HepG2 (cell line): Measurements from ENCODE around the gene NOTUM. TPM values are rescaled to one million over a fixed set of nuclear protein-coding genes. Genes with fewer than 3 reads are reported as not detected.

ENCODE experiments used
- BCLAF1 ChIP-seq: fragments of 450-650 bp; IDR thresholded peaks from 2 replicates; pipeline ENCODE4 v1.6.1; 2017; ENCODE audit warnings: mild to moderate bottlenecking
- DZIP1 ChIP-seq: sonication (generic); formaldehyde crosslinking; IDR thresholded peaks from 2 replicates; pipeline ENCODE4 v1.5.0; 2020; ENCODE audit warnings: mild to moderate bottlenecking, missing genetic modification reagents
- EED ChIP-seq: sonication (generic); formaldehyde crosslinking; IDR thresholded peaks from 2 replicates; pipeline ENCODE4 v1.5.0; 2020; ENCODE audit warnings: mild to moderate bottlenecking, missing genetic modification reagents
- JUND ChIP-seq: sonication (generic); formaldehyde crosslinking; IDR thresholded peaks from 2 replicates; pipeline ENCODE4 v1.8.0; 2022; ENCODE audit warnings: mild to moderate bottlenecking, missing genetic modification reagents
- POLR2G ChIP-seq: fragments of 200-400 bp; formaldehyde crosslinking; IDR thresholded peaks from 2 replicates; pipeline ENCODE4 v1.6.1; 2018; ENCODE audit warnings: mild to moderate bottlenecking, low read depth, low read length, moderate library complexity
- SP140L ChIP-seq: sonication (generic); formaldehyde crosslinking; IDR thresholded peaks from 2 replicates; pipeline ENCODE4 v1.4.0; 2020; ENCODE audit warnings: missing genetic modification reagents, borderline replicate concordance
- SRY ChIP-seq: sonication (generic); formaldehyde crosslinking; IDR thresholded peaks from 2 replicates; pipeline ENCODE4 v1.8.0; 2022; ENCODE audit warnings: mild to moderate bottlenecking, missing genetic modification reagents
- THRA ChIP-seq: sonication (generic); formaldehyde crosslinking; IDR thresholded peaks from 2 replicates; pipeline ENCODE4 v1.4.0; 2020; ENCODE audit warnings: missing genetic modification reagents, borderline replicate concordance
- ZNF138 ChIP-seq: sonication (generic); formaldehyde crosslinking; IDR thresholded peaks from 2 replicates; pipeline ENCODE4 v1.5.0; 2020; ENCODE audit warnings: mild to moderate bottlenecking, low read depth, missing genetic modification reagents
- ZNF251 ChIP-seq: sonication (generic); formaldehyde crosslinking; IDR thresholded peaks from 2 replicates; pipeline ENCODE4 v1.9.0; 2021; ENCODE audit warnings: mild to moderate bottlenecking, missing genetic modification reagents
- ZNF556 ChIP-seq: sonication (generic); formaldehyde crosslinking; IDR thresholded peaks from 2 replicates; pipeline ENCODE4 v1.4.0; 2020; ENCODE audit warnings: mild to moderate bottlenecking, missing genetic modification reagents, borderline replicate concordance
- ZSCAN21 ChIP-seq: sonication (generic); formaldehyde crosslinking; IDR thresholded peaks from 2 replicates; pipeline ENCODE4 v1.8.0; 2022; ENCODE audit warnings: mild to moderate bottlenecking, missing genetic modification reagents, moderate library complexity, borderline replicate concordance
- polyA plus RNA-seq, 8 experiments: library from polyadenylated mRNA; depleted of rRNA in 3 of 8; stranded (reverse) in 7 of 8; unstranded in 1 of 8; fragments of >200 nt; fragmentation: Illumina TruSeq in 4 of 8; extraction: Trizol in 4 of 8; gene quantifications; 2 replicates each; pipeline versions ENCODE4 v1.2.1 to v1.2.3, GENCODE V29; 2011 to 2016; ENCODE audit warnings: low read depth in 4 of 8, missing spikeins in 1 of 8, mixed read lengths in 1 of 8; ENCODE audit not compliant: insufficient read depth in 1 of 8
- total RNA-seq, 5 experiments: library from RNA; depleted of rRNA; stranded (reverse); fragments of >200 nt; fragmentation: Illumina TruSeq; extraction: Trizol; gene quantifications; 2 replicates each; pipeline ENCODE4 v1.2.3, GENCODE V29; 2016; ENCODE audit warnings: low read depth in 1 of 5
- TF ChIP-seq, protein P1 (sequence below): sonication (generic); formaldehyde crosslinking; IDR thresholded peaks from 2 replicates; pipeline ENCODE4 v1.8.1; 2022; ENCODE audit warnings: low read depth, mild to moderate bottlenecking, missing genetic modification reagents
- TF ChIP-seq, protein P2 (sequence below): sonication (generic); formaldehyde crosslinking; IDR thresholded peaks from 2 replicates; pipeline ENCODE4 v1.5.0; 2020; ENCODE audit warnings: missing genetic modification reagents
- TF ChIP-seq, protein P3 (sequence below): IDR thresholded peaks from 2 replicates; pipeline ENCODE4 v1.6.1; 2012; ENCODE audit warnings: low read depth, low read length, improper control_type of control experiment

Gene NOTUM
- total and polyA plus RNA-seq, 2 of the 13 experiments (the other 11 are each of a cell fraction or from before 2014, with no cell fraction given), result 150 to 160 TPM

DNA sequence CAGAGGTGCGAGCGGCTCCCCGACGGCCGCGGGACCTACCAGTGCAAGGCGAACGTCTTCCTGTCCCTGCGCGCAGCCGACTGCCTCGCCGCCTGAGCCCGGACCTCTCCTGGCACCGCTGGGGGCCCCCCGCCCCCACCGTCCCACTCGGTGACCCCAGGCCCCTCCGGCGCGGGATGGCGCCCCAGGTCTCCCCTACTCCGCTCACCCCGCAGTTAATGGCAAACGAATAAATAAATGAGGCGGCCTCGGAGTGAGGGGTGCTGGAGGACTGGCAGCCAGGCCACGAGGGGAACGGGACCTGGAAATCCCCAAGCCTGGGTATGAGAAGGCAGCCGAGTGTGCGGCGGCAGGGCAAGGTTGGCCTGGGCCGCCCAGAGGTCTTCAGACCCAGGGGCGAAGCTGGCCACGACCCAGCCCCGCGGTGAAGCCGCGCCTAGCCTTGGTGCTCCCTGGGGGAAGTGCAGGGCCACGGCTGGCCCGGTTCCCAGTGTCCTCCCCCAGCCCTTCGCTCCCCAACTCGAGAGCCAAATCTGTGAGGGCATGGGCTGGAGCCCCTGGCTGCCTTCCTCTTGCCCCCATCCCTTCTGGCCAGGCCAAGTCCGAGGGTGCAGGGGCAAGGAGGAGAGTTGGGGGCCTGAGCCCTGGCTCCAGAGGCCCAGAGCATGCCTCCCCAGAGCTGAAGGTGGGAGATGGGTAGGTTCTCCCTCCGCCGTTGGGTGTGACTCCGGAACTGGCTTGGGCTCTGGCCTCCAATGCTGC is 58.2 kb downstream of the NOTUM start (continued):
- TF ChIP-seq, protein P1, sequence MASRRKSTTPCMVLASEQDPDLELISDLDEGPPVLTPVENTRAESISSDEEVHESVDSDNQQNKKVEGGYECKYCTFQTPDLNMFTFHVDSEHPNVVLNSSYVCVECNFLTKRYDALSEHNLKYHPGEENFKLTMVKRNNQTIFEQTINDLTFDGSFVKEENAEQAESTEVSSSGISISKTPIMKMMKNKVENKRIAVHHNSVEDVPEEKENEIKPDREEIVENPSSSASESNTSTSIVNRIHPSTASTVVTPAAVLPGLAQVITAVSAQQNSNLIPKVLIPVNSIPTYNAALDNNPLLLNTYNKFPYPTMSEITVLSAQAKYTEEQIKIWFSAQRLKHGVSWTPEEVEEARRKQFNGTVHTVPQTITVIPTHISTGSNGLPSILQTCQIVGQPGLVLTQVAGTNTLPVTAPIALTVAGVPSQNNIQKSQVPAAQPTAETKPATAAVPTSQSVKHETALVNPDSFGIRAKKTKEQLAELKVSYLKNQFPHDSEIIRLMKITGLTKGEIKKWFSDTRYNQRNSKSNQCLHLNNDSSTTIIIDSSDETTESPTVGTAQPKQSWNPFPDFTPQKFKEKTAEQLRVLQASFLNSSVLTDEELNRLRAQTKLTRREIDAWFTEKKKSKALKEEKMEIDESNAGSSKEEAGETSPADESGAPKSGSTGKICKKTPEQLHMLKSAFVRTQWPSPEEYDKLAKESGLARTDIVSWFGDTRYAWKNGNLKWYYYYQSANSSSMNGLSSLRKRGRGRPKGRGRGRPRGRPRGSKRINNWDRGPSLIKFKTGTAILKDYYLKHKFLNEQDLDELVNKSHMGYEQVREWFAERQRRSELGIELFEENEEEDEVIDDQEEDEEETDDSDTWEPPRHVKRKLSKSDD (CRISPR knock-in tag), result no peak
- TF ChIP-seq POLR2G (peak; percentile 73), EED (CRISPR knock-in tag) (peak; percentile 70; the same call in 1 of the 2 replicates), SRY (no peak), JUND (CRISPR knock-in tag) (no peak), THRA (no peak), ZSCAN21 (CRISPR knock-in tag) (0 out of 2 replicates have a peak, but pooled peaks have one; percentile 42), ZNF556 (CRISPR knock-in tag) (peak; percentile 36; the same call in 1 of the 2 replicates), ZNF138 (CRISPR knock-in tag) (no peak), ZNF251 (CRISPR knock-in tag) (no peak), BCLAF1 (no peak), SP140L (CRISPR knock-in tag) (no peak), DZIP1 (CRISPR knock-in tag) (no peak)
- TF ChIP-seq, protein P2, sequence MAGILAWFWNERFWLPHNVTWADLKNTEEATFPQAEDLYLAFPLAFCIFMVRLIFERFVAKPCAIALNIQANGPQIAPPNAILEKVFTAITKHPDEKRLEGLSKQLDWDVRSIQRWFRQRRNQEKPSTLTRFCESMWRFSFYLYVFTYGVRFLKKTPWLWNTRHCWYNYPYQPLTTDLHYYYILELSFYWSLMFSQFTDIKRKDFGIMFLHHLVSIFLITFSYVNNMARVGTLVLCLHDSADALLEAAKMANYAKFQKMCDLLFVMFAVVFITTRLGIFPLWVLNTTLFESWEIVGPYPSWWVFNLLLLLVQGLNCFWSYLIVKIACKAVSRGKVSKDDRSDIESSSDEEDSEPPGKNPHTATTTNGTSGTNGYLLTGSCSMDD (CRISPR knock-in tag), result no peak
- TF ChIP-seq, protein P3, sequence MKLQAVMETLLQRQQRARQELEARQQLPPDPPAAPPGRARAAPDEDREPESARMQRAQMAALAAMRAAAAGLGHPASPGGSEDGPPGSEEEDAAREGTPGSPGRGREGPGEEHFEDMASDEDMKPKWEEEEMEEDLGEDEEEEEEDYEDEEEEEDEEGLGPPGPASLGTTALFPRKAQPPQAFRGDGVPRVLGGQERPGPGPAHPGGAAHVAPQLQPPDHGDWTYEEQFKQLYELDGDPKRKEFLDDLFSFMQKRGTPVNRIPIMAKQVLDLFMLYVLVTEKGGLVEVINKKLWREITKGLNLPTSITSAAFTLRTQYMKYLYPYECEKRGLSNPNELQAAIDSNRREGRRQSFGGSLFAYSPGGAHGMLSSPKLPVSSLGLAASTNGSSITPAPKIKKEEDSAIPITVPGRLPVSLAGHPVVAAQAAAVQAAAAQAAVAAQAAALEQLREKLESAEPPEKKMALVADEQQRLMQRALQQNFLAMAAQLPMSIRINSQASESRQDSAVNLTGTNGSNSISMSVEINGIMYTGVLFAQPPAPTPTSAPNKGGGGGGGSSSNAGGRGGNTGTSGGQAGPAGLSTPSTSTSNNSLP, result no peak
